ENCODE measurements around the gene PDE4D. TPM values are rescaled to one million over a fixed set of nuclear protein-coding genes. Genes with fewer than 3 reads are reported as not detected.
A peak's percentile ranks its signal among the peaks of the same experiment; 100 is the strongest.

Gene PDE4D
- polyA plus RNA-seq, 4 donors, result 20.9 to 26.9 (median 24.2) TPM

DNA sequence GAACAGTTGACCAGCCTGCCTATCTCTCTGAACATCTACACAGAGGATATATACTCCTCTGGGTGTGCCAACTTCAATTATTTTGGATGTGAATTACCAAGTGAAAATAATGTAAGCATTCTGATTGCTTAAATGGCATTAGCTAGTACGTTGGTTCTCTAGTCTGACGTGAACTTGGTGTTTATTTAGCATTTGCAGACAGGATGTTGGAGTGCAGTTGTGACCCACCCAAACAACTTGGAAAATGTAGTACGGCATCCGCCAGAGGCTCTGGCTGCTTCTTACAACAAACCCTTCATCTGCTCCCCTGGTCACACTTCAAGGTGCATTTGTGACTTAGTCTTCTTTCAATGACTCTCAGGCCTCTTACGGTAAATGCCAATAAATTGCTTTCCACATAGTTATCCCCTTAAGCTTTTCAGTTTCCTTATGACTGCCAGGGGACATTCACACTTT lies 616.6 kb downstream of the PDE4D start:
- no peak for DNase-seq (ENCODE audit: low read depth in 4 of 4, low spot score in 3 of 4)

DNA sequence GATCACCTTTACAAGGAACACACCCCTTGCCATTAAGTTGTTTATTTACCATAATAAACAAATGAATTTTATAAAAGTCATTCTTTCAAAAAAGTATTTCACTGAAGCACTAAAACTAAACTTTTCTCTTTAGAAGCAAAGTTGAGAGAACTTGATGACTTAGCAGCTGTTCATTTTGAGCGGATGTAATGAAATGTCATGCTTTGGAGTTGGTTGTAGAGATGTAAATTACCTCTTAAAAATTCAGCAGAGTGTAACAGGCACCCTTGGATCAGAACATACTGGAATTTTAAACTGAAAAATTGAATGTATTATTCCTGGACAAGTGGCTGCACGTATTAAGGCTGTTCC lies 617.2 kb downstream of the PDE4D start:
- no peak for DNase-seq (ENCODE audit: low read depth in 4 of 4, low spot score in 3 of 4)

DNA sequence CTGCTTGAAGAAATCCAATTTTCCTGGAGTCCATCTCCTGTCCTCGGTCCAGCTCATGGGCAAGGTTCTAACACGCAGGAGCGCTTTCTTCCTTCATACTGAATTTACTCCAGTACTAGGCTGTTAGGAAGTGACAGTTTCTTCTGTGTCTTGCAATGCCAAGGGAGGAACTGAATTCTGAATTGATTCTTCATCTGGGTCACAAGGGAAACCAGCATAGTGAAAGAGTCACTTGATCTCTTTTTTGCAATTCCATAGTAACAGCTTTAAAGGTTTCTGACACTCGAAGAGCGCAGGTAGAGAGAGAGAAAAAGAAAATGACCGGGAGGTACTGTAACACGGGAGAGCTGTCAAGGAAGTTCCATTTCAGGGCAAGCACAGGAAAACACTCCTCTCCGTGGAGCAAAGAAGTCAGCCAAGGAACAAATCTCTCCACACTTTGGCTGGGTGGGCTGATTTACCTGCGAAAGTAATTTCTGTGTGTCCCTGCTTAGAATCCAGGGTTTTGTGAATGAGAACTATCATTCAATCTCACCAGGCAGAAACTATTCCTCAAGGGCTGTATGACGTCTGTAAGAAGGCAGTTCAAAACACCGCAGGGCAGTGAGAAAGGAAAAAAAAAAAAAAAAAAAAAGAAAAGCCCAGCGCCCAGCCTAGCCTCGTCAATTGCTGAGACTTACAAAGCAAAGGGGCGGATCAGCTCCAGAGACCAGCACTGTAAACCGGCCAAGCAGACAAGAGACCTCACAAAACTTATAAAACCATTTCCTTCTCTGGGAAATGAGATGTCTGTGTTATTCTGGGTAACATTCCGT lies 617.8 kb downstream of the PDE4D start:
- peak in 3 of 4 donors; percentile 48 to 57 (median 52) for DNase-seq (ENCODE audit: low read depth in 4 of 4, low spot score in 3 of 4)

DNA sequence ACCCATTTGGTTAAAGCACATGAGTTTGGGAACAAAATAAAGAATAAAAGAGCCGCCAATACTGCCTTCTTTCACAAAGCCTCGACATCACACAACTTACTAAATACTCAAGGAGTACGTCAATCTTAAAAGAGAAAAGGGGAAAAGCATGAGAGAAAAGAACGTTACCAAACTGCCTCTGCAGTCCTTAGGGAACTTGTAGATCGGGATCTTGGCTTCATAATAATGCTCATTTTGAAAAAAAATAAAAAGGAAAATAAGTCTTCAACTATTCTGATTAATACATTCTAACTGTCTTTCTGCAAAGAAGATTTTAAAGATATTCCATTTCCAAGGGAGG lies 618.4 kb downstream of the PDE4D start:
- DNase-seq (ENCODE audit: low read depth in 4 of 4, low spot score in 3 of 4), result no peak

DNA sequence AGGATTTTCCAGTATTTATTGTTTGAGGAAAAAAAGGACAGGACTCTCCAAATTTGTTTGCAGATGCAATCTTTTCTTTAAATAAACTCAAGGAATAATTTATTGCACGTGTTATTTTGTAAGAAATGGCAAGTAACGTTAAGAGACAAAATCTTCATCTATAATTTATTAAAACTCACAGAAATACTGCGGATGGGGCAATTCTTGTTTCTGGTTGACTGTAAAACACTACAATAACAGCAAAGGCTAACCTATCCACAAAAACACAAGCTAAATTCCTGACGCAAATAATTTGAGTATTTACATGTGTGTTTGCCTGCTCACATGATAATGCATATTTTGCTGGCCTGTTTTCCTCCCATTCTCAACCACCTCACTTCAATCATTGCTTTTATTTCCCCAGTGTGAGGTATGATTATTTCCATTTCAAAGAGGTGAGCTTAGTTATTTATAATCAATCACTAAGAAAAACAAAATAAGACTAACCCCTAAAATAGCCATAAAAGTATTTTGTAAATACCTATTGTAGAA lies 619.4 kb downstream of the PDE4D start:
- DNase-seq (ENCODE audit: low read depth in 4 of 4, low spot score in 3 of 4), result no peak

DNA sequence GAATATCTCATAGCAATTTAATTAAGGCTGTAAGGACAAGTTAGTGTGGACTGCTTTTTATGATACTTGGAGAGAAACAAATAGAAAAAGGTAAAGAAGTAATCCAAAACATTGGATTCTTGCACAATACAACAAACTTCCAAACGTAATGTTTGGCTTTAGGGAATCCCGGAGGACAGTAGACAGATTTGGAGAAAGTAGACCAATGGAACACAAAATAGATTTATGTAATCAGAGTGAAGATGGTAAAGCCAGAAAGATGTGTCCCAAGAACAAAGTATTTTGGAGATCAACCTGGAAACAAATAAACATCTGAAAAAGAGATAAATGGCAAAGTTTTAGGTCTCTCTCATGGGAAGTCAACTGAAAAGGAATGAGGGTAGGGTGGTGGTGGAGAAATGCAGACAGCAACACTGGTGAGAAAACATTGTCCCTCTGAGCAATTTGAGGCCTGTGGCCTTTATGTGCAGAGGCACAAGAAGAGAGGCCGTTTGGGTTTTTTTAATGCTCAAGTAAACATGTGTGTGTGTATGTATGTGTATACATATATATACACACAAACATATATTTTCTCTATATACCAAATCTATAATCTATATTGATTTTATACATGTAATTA lies 620.6 kb downstream of the PDE4D start:
- DNase-seq (ENCODE audit: low read depth in 4 of 4, low spot score in 3 of 4), result no peak

DNA sequence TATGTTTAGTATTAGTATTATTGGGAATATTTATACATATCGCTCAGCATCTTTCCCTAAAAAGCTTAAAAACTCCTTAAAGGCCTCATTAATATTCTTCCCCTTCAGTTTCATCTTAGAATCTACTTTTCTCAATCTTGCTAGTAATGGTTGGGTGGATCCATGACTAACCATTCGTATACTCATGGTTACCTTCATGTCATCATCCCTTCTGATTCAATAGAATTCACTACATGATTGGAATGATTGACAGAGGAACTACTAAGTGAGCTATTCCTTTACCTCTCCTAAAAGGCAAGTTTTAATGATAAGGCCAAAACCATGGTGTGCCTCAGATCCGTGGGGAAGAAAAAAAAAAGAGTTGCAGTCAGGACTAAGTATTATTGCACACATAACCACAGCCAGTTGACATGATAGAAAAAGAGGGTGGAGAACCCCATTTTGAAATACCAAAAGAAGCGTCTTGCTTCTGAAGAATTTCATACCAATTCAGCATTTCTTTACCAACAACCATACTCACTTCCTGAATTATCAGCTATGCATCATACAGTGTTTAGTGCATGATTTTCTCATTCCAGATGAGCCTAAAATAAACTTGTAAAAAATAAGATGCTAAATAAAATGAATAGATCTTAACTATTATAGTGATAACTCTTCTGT lies 624.6 kb downstream of the PDE4D start:
- no peak for DNase-seq (ENCODE audit: low read depth in 4 of 4, low spot score in 3 of 4)

DNA sequence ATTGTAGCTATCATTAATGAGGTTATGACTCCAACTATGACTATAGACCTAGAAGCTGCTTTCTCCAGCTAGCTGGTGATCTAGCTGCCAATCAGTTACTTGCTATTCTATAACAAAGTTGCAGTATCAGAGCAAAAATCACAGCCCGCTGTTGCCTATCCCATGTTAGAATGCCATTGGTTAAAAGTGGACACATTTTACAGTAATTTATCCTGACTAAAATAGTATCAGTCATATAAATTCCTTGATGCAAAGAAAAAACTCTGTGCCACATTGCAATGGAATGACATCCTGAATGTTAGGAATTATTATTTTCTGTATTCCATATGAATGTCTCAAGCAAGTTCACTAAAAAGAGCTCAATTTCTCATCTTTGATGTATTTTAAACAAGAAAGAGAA lies 626.5 kb downstream of the PDE4D start:
- DNase-seq (ENCODE audit: low read depth in 4 of 4, low spot score in 3 of 4), result no peak

DNA sequence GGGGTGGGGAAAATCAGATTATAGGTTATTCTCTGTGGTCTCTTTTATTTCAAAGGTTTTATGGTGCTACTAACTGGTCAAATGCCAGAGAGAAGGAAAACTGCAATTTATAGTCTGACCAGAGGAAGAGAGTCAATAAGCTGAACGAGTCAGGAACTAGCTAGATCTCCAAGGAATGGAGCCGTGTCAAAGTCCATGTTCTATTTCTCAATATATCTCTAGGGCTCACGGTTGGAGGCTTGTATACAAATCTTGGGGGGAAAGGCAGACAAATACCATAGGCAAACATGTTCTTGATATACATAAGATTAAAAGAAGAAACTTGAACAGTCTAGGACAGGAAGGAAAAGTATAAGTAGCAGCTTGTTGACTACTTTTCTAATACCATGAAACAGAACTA lies 627.1 kb downstream of the PDE4D start:
- DNase-seq (ENCODE audit: low read depth in 4 of 4, low spot score in 3 of 4), result no peak

DNA sequence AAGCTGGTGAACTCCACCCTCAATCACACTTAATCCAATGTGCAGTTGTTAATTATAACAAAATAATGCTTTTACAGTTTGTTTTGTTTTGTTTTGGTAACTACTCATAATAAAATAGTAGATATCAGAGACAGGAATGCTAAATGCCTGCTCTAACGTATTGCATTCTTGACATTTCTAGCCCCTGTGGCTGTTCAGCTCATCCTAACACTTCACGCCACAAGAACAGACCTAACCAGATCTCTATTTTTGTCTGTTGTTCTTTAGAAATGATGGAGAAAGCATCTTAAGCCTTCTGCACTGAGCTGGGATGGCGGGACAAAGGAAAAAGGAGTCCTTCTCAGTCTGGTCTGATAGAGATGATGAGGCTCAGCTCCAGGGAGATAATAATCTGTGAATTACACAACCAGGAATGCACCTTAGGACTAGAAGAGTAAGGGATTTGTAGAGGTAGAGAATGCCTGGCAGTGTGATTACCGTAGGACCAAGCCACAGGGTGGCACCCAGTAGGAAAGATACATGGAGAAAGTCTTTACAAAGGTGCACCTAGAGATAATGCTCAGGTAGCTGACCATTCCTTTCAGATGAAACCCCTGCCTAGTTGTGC lies 628.8 kb downstream of the PDE4D start:
- DNase-seq (ENCODE audit: low read depth in 4 of 4, low spot score in 3 of 4), result no peak

DNA sequence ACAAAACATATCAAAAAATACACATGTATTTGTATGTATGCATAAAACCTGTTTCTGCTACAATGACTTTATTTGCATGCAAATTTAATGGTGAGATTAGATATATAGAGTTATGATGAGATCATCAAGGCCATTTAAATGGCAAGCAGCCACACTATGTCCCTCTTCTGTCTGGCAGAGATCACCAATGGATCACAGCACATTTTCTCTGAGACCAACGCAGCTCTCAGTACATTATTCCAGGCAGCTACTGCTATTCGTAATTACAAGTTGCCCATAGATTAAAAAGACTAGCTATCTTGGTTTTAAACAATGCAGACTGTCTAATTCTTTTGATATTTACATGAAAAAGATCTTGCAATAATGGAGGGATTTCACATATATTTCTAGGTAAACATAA lies 629.5 kb downstream of the PDE4D start:
- DNase-seq (ENCODE audit: low read depth in 4 of 4, low spot score in 3 of 4), result no peak

DNA sequence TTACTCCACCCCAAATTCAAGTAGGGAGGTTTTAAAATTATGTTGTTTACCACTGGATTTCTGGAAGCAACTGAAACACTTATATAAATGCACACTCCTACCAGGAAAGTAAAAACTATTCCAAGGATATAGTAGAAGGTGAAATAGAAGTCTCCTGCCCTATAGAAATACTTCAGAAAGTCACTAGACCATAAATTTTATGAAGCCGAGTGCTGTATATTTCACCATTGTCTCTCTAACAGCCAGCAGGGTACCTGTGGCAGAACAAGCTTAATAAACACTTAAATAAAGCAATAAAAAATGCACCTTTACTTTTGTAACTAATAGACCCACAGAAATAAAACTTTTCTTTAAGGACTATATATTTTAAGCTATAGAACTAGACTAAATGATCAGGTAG lies 631.6 kb downstream of the PDE4D start:
- DNase-seq (ENCODE audit: low read depth in 4 of 4, low spot score in 3 of 4), result no peak

DNA sequence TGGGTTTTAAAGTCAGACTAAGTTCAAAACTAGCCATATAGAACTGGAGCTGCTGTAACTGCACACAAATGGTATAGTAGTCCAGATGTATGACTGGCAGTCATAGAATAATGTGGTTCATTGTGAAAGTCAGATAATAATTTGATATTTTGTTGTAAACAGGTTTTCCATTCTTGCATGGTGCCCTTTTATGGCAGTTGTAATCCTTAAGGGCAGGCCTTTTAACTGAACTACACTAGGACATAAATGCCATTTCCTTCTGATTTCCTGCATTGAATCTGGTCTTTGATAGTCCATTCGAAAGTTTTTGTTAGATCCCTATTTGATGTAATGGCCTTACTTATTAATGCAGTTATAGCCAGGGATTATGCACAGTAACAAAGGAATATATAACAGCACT lies 632.6 kb downstream of the PDE4D start:
- no peak for DNase-seq (ENCODE audit: low read depth in 4 of 4, low spot score in 3 of 4)

DNA sequence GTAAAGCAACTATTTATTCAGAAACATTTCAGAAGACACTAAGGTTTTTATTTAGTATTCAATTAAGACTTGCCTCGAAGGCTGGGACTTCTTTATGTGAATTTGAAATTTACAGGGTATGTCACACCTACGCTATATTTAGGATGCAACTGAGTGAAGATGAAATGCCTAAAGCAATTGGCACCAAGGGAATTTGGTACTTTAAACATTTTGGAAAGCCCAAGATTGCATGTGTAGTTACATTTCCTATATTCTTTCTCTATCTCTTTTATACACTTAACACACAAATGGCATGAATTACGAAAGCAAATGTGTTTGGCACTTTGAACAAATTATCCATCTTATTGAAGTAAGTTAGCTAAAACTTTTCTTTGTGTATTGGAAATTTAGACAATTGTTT lies 633.3 kb downstream of the PDE4D start:
- no peak for DNase-seq (ENCODE audit: low read depth in 4 of 4, low spot score in 3 of 4)

DNA sequence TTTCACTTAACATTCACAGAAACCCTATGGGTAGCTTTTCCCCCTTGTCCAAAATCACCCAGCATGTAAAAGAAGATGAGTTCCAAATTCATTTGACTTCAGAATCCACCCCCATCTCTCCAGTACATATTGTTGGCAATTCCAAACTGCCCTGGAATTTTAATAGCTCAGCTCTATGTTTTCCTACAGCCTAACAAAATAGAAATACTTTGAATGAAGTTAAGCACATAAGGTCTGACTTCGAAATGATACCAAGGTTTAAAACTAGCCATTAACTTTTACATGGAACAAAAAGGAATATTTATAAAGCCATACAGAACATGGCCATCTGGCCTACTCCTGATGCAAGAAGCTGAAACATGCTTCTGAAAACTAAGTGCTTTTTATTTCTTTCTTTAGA lies 634.3 kb downstream of the PDE4D start:
- no peak for DNase-seq (ENCODE audit: low read depth in 4 of 4, low spot score in 3 of 4)

DNA sequence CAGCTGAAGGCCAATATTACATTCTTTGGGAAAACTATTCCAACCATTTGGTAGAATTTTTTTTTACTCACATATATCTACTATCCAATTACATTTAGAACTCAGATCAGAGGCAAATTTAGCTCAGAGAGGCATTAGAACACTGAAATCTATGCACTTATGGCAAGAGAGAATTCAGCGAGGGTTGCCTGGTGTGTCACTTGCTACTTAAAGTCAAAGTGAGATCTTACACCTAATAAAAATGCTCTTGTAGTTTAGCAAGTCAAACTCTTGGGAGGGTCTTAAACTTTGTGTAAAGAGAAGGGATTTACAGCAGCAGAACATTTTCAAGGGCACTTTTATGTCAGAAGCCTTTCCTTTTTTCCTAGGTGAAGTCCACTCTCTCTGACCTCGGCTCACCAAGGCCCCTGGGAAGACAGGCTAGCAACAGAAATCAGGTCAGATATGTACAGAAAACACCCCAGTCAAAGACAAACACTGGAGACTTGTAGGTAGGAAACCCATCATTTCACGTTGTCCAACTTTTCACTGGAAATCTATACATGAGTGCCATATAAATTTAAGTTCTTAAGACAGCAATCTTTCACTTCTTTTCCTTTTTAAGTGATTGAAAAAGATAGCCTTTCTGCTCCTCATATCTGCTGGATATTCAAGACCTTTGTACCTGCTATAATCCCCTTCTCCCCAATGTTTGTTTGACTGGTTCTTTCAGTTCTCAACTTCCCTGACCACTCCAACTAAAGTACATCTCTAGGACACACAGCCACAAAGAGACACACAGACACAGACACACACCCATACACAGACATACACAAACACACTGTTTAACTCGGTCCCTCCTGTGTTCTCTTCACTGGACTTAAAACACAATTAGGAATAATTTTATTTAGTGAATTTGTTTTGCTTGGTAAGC lies 635.8 kb downstream of the PDE4D start:
- no peak for DNase-seq (ENCODE audit: low read depth in 4 of 4, low spot score in 3 of 4)

DNA sequence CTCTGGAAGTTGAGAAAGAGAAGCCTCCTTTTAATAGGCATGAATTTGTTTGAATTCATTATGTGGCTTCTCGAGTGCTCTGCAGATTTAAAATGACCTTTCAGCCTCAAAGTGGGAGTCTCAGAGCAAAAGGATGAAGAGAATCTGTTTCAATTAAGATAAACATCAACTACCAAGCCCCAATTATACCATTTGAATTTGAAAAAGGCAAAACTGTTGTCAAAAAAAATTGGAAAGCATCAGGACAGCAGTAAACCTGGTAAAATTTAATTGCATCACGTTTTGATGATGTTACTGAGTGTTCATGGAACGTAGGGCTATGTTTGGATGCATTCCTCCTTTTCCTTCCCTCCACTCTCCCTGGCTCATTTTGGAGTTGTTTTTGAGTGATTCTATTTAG lies 637.2 kb downstream of the PDE4D start:
- no peak for DNase-seq (ENCODE audit: low read depth in 4 of 4, low spot score in 3 of 4)

DNA sequence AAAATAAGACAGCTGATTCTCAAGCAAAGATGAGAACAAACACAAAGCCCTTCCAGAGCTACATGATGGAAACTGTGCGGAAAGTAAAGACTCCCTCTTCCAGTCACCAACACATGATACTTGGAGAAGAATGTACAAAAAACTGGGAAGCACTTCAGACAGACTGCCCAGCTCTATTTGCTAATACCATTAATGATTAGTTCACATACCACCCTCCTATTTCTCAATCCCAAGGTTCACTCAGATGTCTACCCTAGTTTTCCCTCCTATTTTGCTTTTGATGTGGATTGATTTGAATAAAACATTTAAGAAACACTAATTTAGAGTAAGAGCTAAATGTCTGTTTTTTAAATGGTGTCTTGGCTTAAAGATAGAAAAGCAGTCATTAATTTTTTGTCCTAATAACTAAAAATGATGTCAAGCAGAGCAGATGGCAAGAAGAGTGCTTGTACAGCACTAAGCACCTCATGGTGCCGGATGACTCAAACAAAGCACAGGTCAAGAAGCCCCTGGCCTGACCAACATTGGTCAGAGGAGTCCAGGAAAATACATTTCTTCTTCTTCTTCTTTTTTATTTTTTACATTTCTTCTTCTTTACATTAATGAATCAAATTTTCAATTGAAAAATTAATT lies 639.4 kb downstream of the PDE4D start:
- DNase-seq (ENCODE audit: low read depth in 4 of 4, low spot score in 3 of 4), result no peak

DNA sequence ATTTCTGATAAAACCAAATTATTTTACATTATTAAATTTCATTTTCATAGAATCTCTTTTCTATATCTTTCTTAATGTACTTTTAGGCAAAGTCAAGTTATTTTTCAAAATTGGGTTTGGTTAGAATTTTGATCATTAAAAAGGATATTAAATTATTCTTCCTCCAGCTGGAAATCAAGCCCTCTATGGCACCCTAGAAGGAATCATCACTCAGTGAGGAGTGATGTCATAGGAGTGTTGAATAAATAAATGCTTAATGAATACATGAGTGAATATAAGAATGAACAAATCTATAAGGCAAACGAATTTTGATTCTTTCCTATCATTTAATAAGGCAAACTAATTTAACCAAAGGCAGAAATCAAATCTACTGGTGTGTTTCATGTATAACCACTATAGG lies 639.9 kb downstream of the PDE4D start:
- no peak for DNase-seq (ENCODE audit: low read depth in 4 of 4, low spot score in 3 of 4)

DNA sequence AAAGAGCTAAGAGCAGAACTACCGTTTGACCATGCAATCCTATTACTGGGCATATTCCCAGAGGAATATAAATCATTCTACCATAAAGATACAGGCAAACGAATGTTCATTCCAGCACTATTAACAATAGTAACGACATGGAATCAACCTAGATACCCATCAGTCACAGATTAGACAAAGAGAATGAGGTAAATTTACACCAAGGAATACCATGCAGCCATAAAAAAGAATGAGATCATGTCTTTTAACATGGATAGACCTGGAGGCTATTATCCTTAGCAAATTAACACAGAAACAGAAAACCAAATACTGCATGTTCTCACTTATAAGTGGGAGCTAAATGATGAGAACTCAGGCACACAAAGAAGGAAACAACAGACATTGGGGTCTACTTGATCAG lies 641.9 kb downstream of the PDE4D start:
- no peak for DNase-seq (ENCODE audit: low read depth in 4 of 4, low spot score in 3 of 4)
